ENCODE measurements around the gene SOX13.

DNA sequence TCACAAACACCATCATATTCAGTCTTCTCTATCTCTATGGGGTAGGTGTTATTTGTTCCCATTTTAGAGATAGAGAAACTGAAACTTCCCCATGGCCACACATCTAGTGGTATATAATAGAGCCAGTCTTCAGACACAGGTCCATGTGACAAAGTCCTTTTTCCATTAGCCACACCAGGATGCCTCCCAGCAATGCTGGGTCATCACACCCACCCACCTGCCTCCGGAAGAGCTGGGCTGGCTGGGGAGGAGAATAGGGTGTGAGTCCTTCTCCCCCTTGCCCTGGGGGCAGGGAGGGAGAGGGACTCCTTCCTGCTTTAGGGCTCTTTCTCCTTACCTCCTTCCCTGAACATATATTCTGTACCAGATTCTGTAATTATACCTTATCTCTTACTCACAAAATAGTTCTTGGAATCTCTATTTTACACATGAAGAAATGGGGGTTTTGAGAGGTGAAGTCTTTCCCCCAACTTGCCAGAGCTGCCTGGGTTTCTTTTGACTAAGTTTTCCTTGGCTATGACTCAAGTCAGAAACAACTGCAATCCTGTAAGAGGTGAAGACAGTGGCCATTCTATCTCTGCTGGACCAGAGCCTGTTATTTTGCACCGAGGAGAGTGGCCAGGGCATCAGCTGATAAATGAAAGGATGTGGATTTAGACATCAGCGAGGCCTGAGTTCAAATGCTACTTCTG, 30.0 kb downstream of the SOX13 start:
- TF ChIP-seq, protein P1, sequence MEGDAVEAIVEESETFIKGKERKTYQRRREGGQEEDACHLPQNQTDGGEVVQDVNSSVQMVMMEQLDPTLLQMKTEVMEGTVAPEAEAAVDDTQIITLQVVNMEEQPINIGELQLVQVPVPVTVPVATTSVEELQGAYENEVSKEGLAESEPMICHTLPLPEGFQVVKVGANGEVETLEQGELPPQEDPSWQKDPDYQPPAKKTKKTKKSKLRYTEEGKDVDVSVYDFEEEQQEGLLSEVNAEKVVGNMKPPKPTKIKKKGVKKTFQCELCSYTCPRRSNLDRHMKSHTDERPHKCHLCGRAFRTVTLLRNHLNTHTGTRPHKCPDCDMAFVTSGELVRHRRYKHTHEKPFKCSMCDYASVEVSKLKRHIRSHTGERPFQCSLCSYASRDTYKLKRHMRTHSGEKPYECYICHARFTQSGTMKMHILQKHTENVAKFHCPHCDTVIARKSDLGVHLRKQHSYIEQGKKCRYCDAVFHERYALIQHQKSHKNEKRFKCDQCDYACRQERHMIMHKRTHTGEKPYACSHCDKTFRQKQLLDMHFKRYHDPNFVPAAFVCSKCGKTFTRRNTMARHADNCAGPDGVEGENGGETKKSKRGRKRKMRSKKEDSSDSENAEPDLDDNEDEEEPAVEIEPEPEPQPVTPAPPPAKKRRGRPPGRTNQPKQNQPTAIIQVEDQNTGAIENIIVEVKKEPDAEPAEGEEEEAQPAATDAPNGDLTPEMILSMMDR (IDR thresholded peaks at IDR 0.05), result no peak
- TF ChIP-seq POLR2A (IDR thresholded peaks at IDR 0.05) (no peak), POLR2AphosphoS5 (IDR thresholded peaks at IDR 0.05) (no peak), EP300 (IDR thresholded peaks at IDR 0.05) (no peak)
